ENCODE measurements around the gene PPIL4. TPM values are rescaled to one million over a fixed set of nuclear protein-coding genes. Genes with fewer than 3 reads are reported as not detected.
A peak's percentile ranks its signal among the peaks of the same experiment; 100 is the strongest.

Gene PPIL4
- total and polyA plus RNA-seq, 2 of the 13 experiments (the other 11 are each of a cell fraction or from before 2014, with no cell fraction given) = 5.5 to 46.0 TPM

- peak; percentile 82; the same call in 1 of the 2 replicates for TF ChIP-seq THRA (CRISPR knock-in tag; IDR thresholded peaks at IDR 0.05; ENCODE audit: borderline replicate concordance)
- TF ChIP-seq ZNF672 (CRISPR knock-in tag; IDR thresholded peaks at IDR 0.05) = no peak
- no peak for TF ChIP-seq YY1 (IDR thresholded peaks at IDR 0.05; ENCODE audit: insufficient read depth, insufficient replicate concordance, low read depth, low read length)
- TF ChIP-seq ARHGAP35 (CRISPR knock-in tag; IDR thresholded peaks at IDR 0.05; ENCODE audit: borderline replicate concordance) = no peak
- TF ChIP-seq ZNF770 (CRISPR knock-in tag; IDR thresholded peaks at IDR 0.05) = peak; percentile 66; the same call in 1 of the 2 replicates
- no peak for TF ChIP-seq TRAFD1 (CRISPR knock-in tag; IDR thresholded peaks at IDR 0.05; ENCODE audit: borderline replicate concordance)
- TF ChIP-seq ZFP62 (CRISPR knock-in tag; IDR thresholded peaks at IDR 0.05) = no peak
- no peak for TF ChIP-seq HNF4A (CRISPR knock-in tag; IDR thresholded peaks at IDR 0.05)
- TF ChIP-seq NFKBIZ (CRISPR knock-in tag; IDR thresholded peaks at IDR 0.05) = no peak
- no peak for TF ChIP-seq ATF5 (CRISPR knock-in tag; IDR thresholded peaks at IDR 0.05; ENCODE audit: low read depth)
- TF ChIP-seq SOX6 (IDR thresholded peaks at IDR 0.05) = no peak
- 0 out of 2 replicates have a peak, but pooled peaks have one; percentile 27 for TF ChIP-seq SOX6 (CRISPR knock-in tag; IDR thresholded peaks at IDR 0.05)
- no peak for TF ChIP-seq SP1 (IDR thresholded peaks at IDR 0.05)
- no peak for TF ChIP-seq SP1 (CRISPR knock-in tag; IDR thresholded peaks at IDR 0.05)
- 0 out of 2 replicates have a peak, but pooled peaks have one; percentile 30 for TF ChIP-seq RXRB (CRISPR knock-in tag; IDR thresholded peaks at IDR 0.05; ENCODE audit: borderline replicate concordance)
- Histone ChIP-seq H3K36me3 (replicated peaks in 1 of 2; ENCODE audit: control insufficient read depth in 1 of 2, insufficient read depth in 2 of 2, low read length in 2 of 2) (no peaks in the 10 kb centered on the region), H4K20me1 (ENCODE audit: insufficient read depth, low read length) (no peaks in the 10 kb centered on the region), H3K4me1 (ENCODE audit: insufficient read depth, low read length) (peaks cover 22% of the 10 kb centered on the region), H2AFZ (ENCODE audit: low read length) (no peak overlapping the region), H3K9ac (ENCODE audit: insufficient read depth, low read depth, low read length) (no peak overlapping the region), H3K27ac (ENCODE audit: extremely low read length, insufficient read depth, low read length) (peak overlapping the region; percentile 14), H3K4me3 (replicated peaks in 1 of 3; ENCODE audit: insufficient read depth in 1 of 3, low read depth in 2 of 3, low read length in 3 of 3) (no peak overlapping the region), H3K4me2 (ENCODE audit: low read depth, low read length) (no peak overlapping the region), H3K9me3 (ENCODE audit: low read length) (no peaks in the 10 kb centered on the region), H3K27me3 (ENCODE audit: control insufficient read depth in 1 of 2, insufficient read depth in 2 of 2, low read length in 2 of 2) (no peaks in the 10 kb centered on the region), H3K79me2 (ENCODE audit: insufficient read depth, low read length) (no peaks in the 10 kb centered on the region)
- ATAC-seq = no peak
- POLR2A ChIA-PET = interaction anchor here (1.2 to 1.3 kb wide), 2 partner anchors 14 to 18 kb away, joined by 3 read pairs; partner anchors contain the start of gene ZC3H12D
- no peak for FAIRE-seq
- 64% methylated on average over 4 of the region's 4 CpGs for WGBS (ENCODE audit: low lambda C conversion rate)
- DNase-seq (ENCODE audit: low spot score) = no peak
- no TSS peak for BruUV-seq (replicated peaks)
- in situ Hi-C loops (cut with HindIII; ENCODE audit: extremely low pct_ligation_motif_present, low pct_unique_long_range_greater_than_20kb) = no loop called here
- intact Hi-C loops (cut with micrococcal nuclease; ENCODE audit: unreplicated experiment) = no loop called here
- CTCF ChIA-PET (ENCODE audit: low intra/inter-chr PET ratio, low total read pairs) = no interaction called here
Measured at GRCh38 chr6:149467265-149467664, 78.6 kb downstream of the PPIL4 start.
